ENCODE measurements around the gene DPCD. TPM values are rescaled to one million over a fixed set of nuclear protein-coding genes. Genes with fewer than 3 reads are reported as not detected.

DPCD gene
- total RNA-seq, 2 donors from 2014 or later, result 23.9 to 66.1 TPM

GRCh38 chr10:101613646-101614045, 25.5 kb downstream of the DPCD start:
- Histone ChIP-seq H3K36me3 (peaks cover 0 to 11% of the 10 kb centered on the region in 2 donors), H3K27ac (no peak overlapping the region), H3K4me1 (replicated peaks) (no peaks in the 10 kb centered on the region), H3K4me3 (no peak overlapping the region), H3K9me3 (no peaks in the 10 kb centered on the region), H3K27me3 (replicated peaks; ENCODE audit: insufficient read depth) (no peaks in the 10 kb centered on the region)
- TF ChIP-seq POLR2AphosphoS5 (IDR thresholded peaks at IDR 0.05) (no peak), POLR2A (IDR thresholded peaks at IDR 0.05) (no peak)
- TF ChIP-seq, protein P1, sequence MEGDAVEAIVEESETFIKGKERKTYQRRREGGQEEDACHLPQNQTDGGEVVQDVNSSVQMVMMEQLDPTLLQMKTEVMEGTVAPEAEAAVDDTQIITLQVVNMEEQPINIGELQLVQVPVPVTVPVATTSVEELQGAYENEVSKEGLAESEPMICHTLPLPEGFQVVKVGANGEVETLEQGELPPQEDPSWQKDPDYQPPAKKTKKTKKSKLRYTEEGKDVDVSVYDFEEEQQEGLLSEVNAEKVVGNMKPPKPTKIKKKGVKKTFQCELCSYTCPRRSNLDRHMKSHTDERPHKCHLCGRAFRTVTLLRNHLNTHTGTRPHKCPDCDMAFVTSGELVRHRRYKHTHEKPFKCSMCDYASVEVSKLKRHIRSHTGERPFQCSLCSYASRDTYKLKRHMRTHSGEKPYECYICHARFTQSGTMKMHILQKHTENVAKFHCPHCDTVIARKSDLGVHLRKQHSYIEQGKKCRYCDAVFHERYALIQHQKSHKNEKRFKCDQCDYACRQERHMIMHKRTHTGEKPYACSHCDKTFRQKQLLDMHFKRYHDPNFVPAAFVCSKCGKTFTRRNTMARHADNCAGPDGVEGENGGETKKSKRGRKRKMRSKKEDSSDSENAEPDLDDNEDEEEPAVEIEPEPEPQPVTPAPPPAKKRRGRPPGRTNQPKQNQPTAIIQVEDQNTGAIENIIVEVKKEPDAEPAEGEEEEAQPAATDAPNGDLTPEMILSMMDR (IDR thresholded peaks at IDR 0.05), result no peak
- intact Hi-C loops (cut with DNase I), result no loop called here
- WGBS, result 92% methylated on average over 3 of the region's 3 CpGs
- DNase-seq (ENCODE audit: low spot score), result no peak

DNA sequence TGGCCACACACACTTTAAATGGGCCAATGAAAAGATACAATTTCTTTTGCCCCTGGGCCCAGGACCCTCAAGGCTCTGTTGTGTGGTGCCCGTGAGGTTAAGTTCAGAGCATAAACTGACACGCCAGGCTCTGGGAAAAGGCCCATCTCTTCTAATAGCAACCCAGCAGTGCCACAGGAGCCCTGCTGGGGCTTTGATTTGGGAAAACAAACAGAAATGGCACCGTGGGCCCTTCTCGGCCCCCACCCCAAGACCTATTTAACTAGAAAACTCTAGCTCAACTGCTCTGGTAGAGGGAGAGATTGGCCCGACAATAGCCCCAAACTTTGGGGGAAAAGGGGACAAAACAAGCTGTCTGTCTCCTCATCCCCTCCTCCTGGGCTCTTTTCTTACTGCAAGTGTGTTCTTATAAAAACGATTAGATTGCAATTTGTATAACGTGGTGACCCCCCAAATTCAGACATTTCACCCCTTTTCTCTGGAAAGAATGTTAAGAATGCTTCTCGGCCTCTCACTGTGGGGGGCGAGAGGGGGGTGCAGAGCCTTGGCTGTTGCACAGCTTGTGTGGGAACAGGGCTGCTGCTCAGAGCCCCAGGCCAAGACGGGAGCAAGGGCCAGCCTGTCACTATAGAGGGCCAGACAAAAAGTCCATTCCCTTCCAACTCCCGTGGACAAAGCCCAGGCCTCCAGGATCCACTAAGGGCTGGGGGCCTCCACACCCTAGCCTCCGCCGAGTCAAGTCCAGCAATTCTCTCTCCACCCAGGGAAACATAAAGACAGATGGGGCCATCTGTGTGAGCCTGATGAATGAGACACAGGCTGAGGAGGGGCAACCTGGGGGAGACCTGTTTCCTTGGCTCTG, 26.8 kb downstream of the DPCD start:
- Histone ChIP-seq H3K36me3 (peaks cover 0 to 11% of the 10 kb centered on the region in 2 donors), H3K27me3 (replicated peaks; ENCODE audit: insufficient read depth) (no peaks in the 10 kb centered on the region), H3K9me3 (no peaks in the 10 kb centered on the region), H3K4me3 (no peak overlapping the region), H3K27ac (no peak overlapping the region), H3K4me1 (replicated peaks) (no peaks in the 10 kb centered on the region)
- TF ChIP-seq POLR2AphosphoS5 (IDR thresholded peaks at IDR 0.05) (no peak), POLR2A (IDR thresholded peaks at IDR 0.05) (no peak)
- TF ChIP-seq, protein P1 (IDR thresholded peaks at IDR 0.05), result no peak
- DNase-seq (ENCODE audit: low spot score), result no peak
- 66% methylated on average over 13 of the region's 13 CpGs for whole genome bisulfite sequencing
- intact Hi-C loops (cut with DNase I), result no loop called here

DNA sequence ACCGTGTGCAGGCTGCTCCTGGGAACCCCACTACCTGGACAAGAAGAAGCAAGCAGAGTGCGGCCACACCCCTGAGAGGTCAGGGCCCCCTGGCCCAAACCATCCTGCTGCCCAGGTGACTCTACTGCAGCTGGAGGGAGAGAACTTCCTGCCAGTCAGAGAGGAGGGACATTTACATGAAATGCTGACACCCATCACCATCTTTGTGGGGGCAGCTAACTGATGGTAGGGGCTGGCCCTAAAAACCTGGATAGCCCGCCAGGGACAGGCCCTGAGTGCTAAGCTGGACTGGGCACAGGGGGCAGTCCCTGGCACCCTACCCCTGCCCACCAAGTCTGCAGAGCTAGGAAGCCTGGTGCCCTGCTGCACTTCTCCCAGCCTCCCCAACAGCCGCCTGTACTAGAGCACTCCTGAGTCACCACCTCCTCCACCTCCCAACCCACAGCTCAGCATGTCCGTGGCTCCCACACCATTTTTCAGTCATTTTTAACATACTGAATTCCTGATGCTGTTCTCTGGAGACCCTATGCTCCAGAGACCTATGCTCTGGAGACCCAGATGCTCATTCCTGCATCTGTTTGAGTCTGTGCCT, 27.5 kb downstream of the DPCD start:
- no peak overlapping the region for H3K27ac ChIP-seq
- no peak for TF ChIP-seq POLR2AphosphoS5 (IDR thresholded peaks at IDR 0.05)
- no peak for TF ChIP-seq POLR2A (IDR thresholded peaks at IDR 0.05)
- TF ChIP-seq, protein P1 (IDR thresholded peaks at IDR 0.05), result no peak
- H3K4me1 ChIP-seq (replicated peaks), result no peaks in the 10 kb centered on the region
- intact Hi-C loops (cut with DNase I), result no loop called here
- H3K9me3 ChIP-seq, result no peaks in the 10 kb centered on the region
- DNase-seq (ENCODE audit: low spot score), result no peak
- peaks cover 0 to 9% of the 10 kb centered on the region in 2 donors for H3K36me3 ChIP-seq
- no peaks in the 10 kb centered on the region for H3K27me3 ChIP-seq (replicated peaks; ENCODE audit: insufficient read depth)
- H3K4me3 ChIP-seq, result no peak overlapping the region
- WGBS, result 89% methylated on average over 5 of the region's 5 CpGs

DNA sequence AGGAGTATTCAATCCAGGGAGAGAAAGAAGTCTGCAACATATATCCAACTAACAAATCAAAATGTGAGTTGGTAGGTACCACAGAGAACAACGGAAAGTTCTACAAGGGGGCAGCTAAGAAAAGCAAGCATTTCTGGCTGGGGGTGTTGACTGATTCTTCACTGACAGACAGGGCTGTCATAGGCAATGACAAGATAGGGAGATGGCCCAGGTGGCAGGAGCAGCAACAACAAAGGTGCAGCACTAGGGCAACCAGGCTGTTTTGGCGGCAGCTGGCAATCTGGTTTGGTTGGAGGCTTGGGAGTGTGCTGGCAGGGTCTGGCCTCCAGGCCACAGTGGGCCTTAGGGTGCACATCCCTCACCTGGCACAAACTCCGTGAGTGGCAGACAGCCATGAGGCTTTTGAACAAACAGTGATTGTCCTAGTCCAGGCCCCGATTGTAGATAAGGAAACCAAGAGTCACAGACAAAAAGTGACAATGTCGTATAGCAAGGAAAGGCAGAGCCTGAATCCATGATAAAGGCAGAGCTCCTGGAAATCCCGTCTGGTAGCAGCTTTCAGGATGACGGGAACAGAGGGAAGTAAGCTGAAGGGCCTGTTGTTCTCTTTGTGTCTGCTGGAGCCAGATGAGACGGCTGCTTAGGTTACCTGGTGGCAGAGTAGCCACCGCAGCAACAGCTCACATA, 28.4 kb downstream of the DPCD start:
- no peaks in the 10 kb centered on the region for H3K27me3 ChIP-seq (replicated peaks; ENCODE audit: insufficient read depth)
- TF ChIP-seq POLR2AphosphoS5 (IDR thresholded peaks at IDR 0.05) (no peak), POLR2A (IDR thresholded peaks at IDR 0.05) (no peak)
- TF ChIP-seq, protein P1 (IDR thresholded peaks at IDR 0.05), result no peak
- intact Hi-C loops (cut with DNase I), result no loop called here
- no peak for DNase-seq (ENCODE audit: low spot score)
- H3K36me3 ChIP-seq, result no peaks in the 10 kb centered on the region
- H3K9me3 ChIP-seq, result no peaks in the 10 kb centered on the region
- WGBS, result 54% methylated on average over 9 of the region's 9 CpGs
- no peaks in the 10 kb centered on the region for H3K4me1 ChIP-seq (replicated peaks)
- H3K27ac ChIP-seq, result no peak overlapping the region
- H3K4me3 ChIP-seq, result no peak overlapping the region
